HepG2 (cell line): ENCODE measurements around the gene NLRP6. TPM values are rescaled to one million over a fixed set of nuclear protein-coding genes. Genes with fewer than 3 reads are reported as not detected.

Experiments used
- ATAC-seq: fragments of 200-7000 bp; cut with Tn5 transposase; 3 replicates; pipeline ENCODE4 v1.9.1; 2020; ENCODE audit warnings: mild to moderate bottlenecking, moderate library complexity
- BruUV-seq: library from RNA; stranded (reverse); fragments of 400-500 nt; replicated peaks from 2 replicates; lab custom pipeline; 2021; lab: Mats Ljungman, UMichigan
- CTCF ChIA-PET: fragments of 300-600 bp; formaldehyde crosslinking; extraction: SDS; loops from one replicate; lab custom pipeline; 2021; ENCODE audit warnings: low total read pairs, inconsistent platforms, low intra/inter-chr PET ratio; lab: Yijun Ruan, JAX
- POLR2A ChIA-PET: fragments of 350-600 bp; sonication (Branson Sonifier 250); formaldehyde crosslinking; loops from one replicate; lab custom pipeline; 2020; ENCODE audit warnings: antibody characterized with exemption, inconsistent platforms; lab: Yijun Ruan, JAX
- DNase-seq: peaks from one replicate; pipeline ENCODE4 v3.0.0-alpha.2; 2015; ENCODE audit warnings: low spot score
- FAIRE-seq: peaks from 3 replicates; lab custom pipeline; 2011; peaks lifted over from hg19 to GRCh38; lab: Jason Lieb, UNC
- H2AFZ ChIP-seq: one replicate; pipeline ENCODE4 v1.6.1; 2011; ENCODE audit warnings: low read length, inconsistent platforms
- H3K27ac ChIP-seq: fragments of 300-600 bp; 3 replicates; pipeline ENCODE4 v1.8.0; 2011; ENCODE audit warnings: mixed run types, mild to moderate bottlenecking, mixed read lengths, low read length, inconsistent platforms; ENCODE audit not compliant: insufficient read depth; ENCODE audit errors: extremely low read length
- H3K27me3 ChIP-seq, 2 experiments: fragments of 200-600 bp in 1 of 2; 2 replicates in 1 of 2; 3 replicates in 1 of 2; pipeline versions ENCODE4 v1.6.0 to v1.8.0; 2011; ENCODE audit warnings: low read length in 2 of 2, mild to moderate bottlenecking in 2 of 2, moderate library complexity in 2 of 2, inconsistent platforms in 1 of 2; ENCODE audit not compliant: insufficient read depth in 2 of 2, control insufficient read depth in 1 of 2
- H3K36me3 ChIP-seq, 2 experiments: fragments of 200-600 bp in 1 of 2; replicated peaks in 1 of 2; 2 replicates in 1 of 2; 3 replicates in 1 of 2; pipeline versions ENCODE4 v1.5.1 to v1.8.0; 2011; ENCODE audit warnings: low read length in 2 of 2, inconsistent platforms in 1 of 2; ENCODE audit not compliant: insufficient read depth in 2 of 2, control insufficient read depth in 1 of 2
- H3K4me1 ChIP-seq: 2 replicates; pipeline ENCODE4 v1.5.1; 2012; ENCODE audit warnings: low read length, inconsistent platforms; ENCODE audit not compliant: insufficient read depth
- H3K4me2 ChIP-seq: 2 replicates; pipeline ENCODE4 v1.6.0; 2011; ENCODE audit warnings: low read depth, low read length, inconsistent platforms
- H3K4me3 ChIP-seq, 3 experiments: fragments of 200-600 bp in 1 of 3; sonication (generic), shearing (Covaris generic) in 1 of 3; replicated peaks in 1 of 3; 2 replicates each; pipeline ENCODE4 v1.5.1; 2011 to 2016; ENCODE audit warnings: low read length in 3 of 3, inconsistent platforms in 2 of 3, low read depth in 2 of 3, mild to moderate bottlenecking in 2 of 3, control low read depth in 1 of 3, mixed read lengths in 1 of 3; ENCODE audit not compliant: insufficient read depth in 1 of 3
- H3K79me2 ChIP-seq: one replicate; pipeline ENCODE4 v1.6.1; 2011; ENCODE audit warnings: low read length, inconsistent platforms; ENCODE audit not compliant: insufficient read depth
- H3K9ac ChIP-seq: 2 replicates; pipeline ENCODE4 v1.6.0; 2011; ENCODE audit warnings: mild to moderate bottlenecking, low read depth, low read length, inconsistent platforms; ENCODE audit not compliant: insufficient read depth
- H3K9me3 ChIP-seq: 2 replicates; pipeline ENCODE4 v1.5.1; 2012; ENCODE audit warnings: mild to moderate bottlenecking, low read length
- H4K20me1 ChIP-seq: 2 replicates; pipeline ENCODE4 v1.6.0; 2011; ENCODE audit warnings: inconsistent platforms, mild to moderate bottlenecking, low read length, moderate library complexity; ENCODE audit not compliant: insufficient read depth
- ARNT2 ChIP-seq: sonication (generic); formaldehyde crosslinking; IDR thresholded peaks from 2 replicates; pipeline ENCODE4 v1.8.0; 2022; ENCODE audit warnings: mild to moderate bottlenecking, low read depth, missing genetic modification reagents, moderate library complexity
- FOXC1 ChIP-seq: sonication (generic); formaldehyde crosslinking; IDR thresholded peaks from 2 replicates; pipeline ENCODE4 v1.8.0; 2022; ENCODE audit warnings: mild to moderate bottlenecking, missing genetic modification reagents, borderline replicate concordance
- KLF11 ChIP-seq: IDR thresholded peaks from 2 replicates; pipeline ENCODE4 v1.6.1; 2016; ENCODE audit warnings: missing compliant biosample characterization
- KLF12 ChIP-seq: sonication (generic); formaldehyde crosslinking; IDR thresholded peaks from 2 replicates; pipeline ENCODE4 v1.4.0; 2020; ENCODE audit warnings: missing genetic modification reagents, borderline replicate concordance
- PTBP1 ChIP-seq: fragments of 200-400 bp; formaldehyde crosslinking; IDR thresholded peaks from 2 replicates; pipeline ENCODE4 v1.6.1; 2018; ENCODE audit warnings: low read length, low read depth; ENCODE audit not compliant: poor library complexity, severe bottlenecking
- ZNF362 ChIP-seq: sonication (generic); formaldehyde crosslinking; IDR thresholded peaks from 2 replicates; pipeline ENCODE4 v1.4.0; 2020; ENCODE audit warnings: missing genetic modification reagents, mild to moderate bottlenecking, borderline replicate concordance
- WGBS: methylation state at CpG from one replicate; pipeline ENCODE4 v1.1.6; 2017; ENCODE audit warnings: low lambda C conversion rate; 5-methylcytosine and 5-hydroxymethylcytosine counted together
- in situ Hi-C: cut with HindIII; loops from 2 replicates; pipeline ENCODE4 v1.10.0; 2017; ENCODE audit warnings: low pct_unique_long_range_greater_than_20kb; ENCODE audit not compliant: extremely low pct_ligation_motif_present
- intact Hi-C: fragments of 100-400 bp; cut with micrococcal nuclease; formaldehyde crosslinking; loops from one replicate; pipeline ENCODE4 v1.10.0; 2022; ENCODE audit not compliant: unreplicated experiment
- polyA plus RNA-seq, 8 experiments: library from polyadenylated mRNA; depleted of rRNA in 3 of 8; stranded (reverse) in 7 of 8; unstranded in 1 of 8; fragments of >200 nt; fragmentation: Illumina TruSeq in 4 of 8; extraction: Trizol in 4 of 8; gene quantifications; 2 replicates each; pipeline versions ENCODE4 v1.2.1 to v1.2.3, GENCODE V29; 2011 to 2016; ENCODE audit warnings: low read depth in 4 of 8, missing spikeins in 1 of 8, mixed read lengths in 1 of 8; ENCODE audit not compliant: insufficient read depth in 1 of 8
- total RNA-seq, 5 experiments: library from RNA; depleted of rRNA; stranded (reverse); fragments of >200 nt; fragmentation: Illumina TruSeq; extraction: Trizol; gene quantifications; 2 replicates each; pipeline ENCODE4 v1.2.3, GENCODE V29; 2016; ENCODE audit warnings: low read depth in 1 of 5

Gene NLRP6
- total and polyA plus RNA-seq, 2 of the 13 experiments (the other 11 are each of a cell fraction or from before 2014, with no cell fraction given), result not detected

- FAIRE-seq, result no peak
- Histone ChIP-seq H3K27ac (no peak overlapping the region), H3K36me3 (0 out of 5 replicates have a peak, but pooled peaks cover 0 to 2% of the 10 kb centered on the region in 2 experiments), H3K9ac (no peak overlapping the region), H3K27me3 (peaks cover 5 to 26% of the 10 kb centered on the region in 2 experiments; a peak in 4 of 5 replicates), H4K20me1 (no peaks in the 10 kb centered on the region), H3K4me3 (no peak overlapping the region), H3K79me2 (no peaks in the 10 kb centered on the region), H3K4me1 (peaks cover 21% of the 10 kb centered on the region), H3K4me2 (peak overlapping the region; percentile 72; the same call in 1 of the 2 replicates), H2AFZ (no peak overlapping the region), H3K9me3 (no peaks in the 10 kb centered on the region)
- BruUV-seq, result no TSS peak
- POLR2A ChIA-PET, result no interaction called here
- in situ Hi-C loops, result no loop called here
- no peak for ATAC-seq
- CTCF ChIA-PET, result no interaction called here
- TF ChIP-seq ARNT2, result no peak
- no peak for TF ChIP-seq FOXC1 (CRISPR knock-in tag)
- intact Hi-C loops, result no loop called here
- 93% methylated on average over 5 of the region's 13 CpGs for WGBS
- DNase-seq, result no peak
Observed at GRCh38 chr11:290621-291231, 12.5 kb downstream of the NLRP6 start.

DNA sequence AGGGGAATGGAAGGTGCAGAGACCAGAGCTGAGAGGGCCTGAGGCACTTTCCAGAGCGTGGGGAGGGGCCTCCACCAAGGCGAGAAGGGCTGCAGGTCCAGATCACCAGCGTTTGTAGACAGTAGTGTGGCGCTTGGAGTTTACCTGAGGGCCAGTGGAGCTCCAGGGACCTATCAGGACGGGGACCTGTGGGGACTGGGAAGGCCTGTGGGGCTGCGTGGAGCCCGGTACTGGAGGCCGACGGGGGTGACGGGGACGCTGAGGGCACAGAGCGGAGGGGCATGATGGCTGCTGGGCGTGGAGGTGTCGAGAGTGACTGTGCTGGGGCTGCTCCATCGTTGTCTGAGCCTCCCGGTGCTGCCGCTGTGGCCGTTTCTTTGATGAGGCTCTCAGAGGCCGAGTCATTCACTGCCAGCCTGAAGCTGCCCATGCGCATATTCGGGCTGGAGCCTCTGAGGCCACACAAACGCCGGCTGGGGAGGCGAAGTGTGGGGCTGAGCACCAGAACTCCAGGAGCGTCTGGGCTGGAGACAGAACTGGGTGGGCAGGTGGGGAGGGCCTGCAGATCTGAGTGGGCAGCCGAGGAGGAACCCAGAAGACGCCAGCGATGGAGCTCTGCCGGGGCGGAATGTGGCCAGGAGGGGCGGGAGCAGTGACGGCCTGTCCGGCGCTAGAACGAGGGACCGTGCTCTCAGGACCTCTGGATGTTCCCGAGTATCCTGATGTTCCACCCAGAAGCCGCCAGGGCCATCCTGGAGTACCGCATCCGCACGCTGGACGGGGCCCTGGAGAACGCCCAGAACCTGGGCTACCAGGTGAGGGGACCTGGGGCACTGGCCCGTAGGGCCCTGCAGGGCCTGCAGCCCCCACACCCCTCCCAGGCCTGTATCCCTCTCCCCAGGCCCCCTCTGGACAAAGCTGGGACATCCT is 13.3 kb downstream of the NLRP6 start:
- ChIA-PET POLR2A (no interaction called here), CTCF (no interaction called here)
- FAIRE-seq, result no peak
- Histone ChIP-seq H3K36me3 (0 out of 5 replicates have a peak, but pooled peaks cover 0 to 2% of the 10 kb centered on the region in 2 experiments), H2AFZ (no peak overlapping the region), H3K79me2 (no peaks in the 10 kb centered on the region), H3K27ac (no peak overlapping the region), H3K9ac (no peak overlapping the region), H4K20me1 (no peaks in the 10 kb centered on the region), H3K4me1 (peaks cover 21% of the 10 kb centered on the region), H3K4me2 (no peak overlapping the region), H3K27me3 (peaks cover 5 to 17% of the 10 kb centered on the region in 2 experiments; a peak in 4 of 5 replicates), H3K4me3 (no peak overlapping the region), H3K9me3 (no peaks in the 10 kb centered on the region)
- DNase-seq, result no peak
- no peak for TF ChIP-seq KLF12
- no peak for TF ChIP-seq ZNF362 (CRISPR knock-in tag)
- no peak for TF ChIP-seq KLF11 (CRISPR knock-in tag)
- no peak for TF ChIP-seq PTBP1
- no peak for ATAC-seq
- WGBS, result 95% methylated on average over 32 of the region's 44 CpGs
- intact Hi-C loops (no loop called here), in situ Hi-C loops (no loop called here)
- no TSS peak for BruUV-seq
